ENCODE data around the gene JMJD1C.
"Not testable (repeated sequence)": the region's sequence is repeated elsewhere in the genome, so short reads cannot be mapped to it uniquely, and the experiment has no call there.

The JMJD1C gene

GRCh38 chr10:63494951-63495350, 29.2 kb upstream of the JMJD1C start:
- no peak overlapping the region for H3K4me2 ChIP-seq (ENCODE audit: low read depth, low read length)
- H4K20me1 ChIP-seq (ENCODE audit: insufficient read depth, low read length) = no peaks in the 10 kb centered on the region
- no peak for DNase-seq

GRCh38 chr10:63493004-63493403, 27.2 kb upstream of the JMJD1C start:
- Histone ChIP-seq H3K27ac (ENCODE audit: low read length) (no peak overlapping the region), H4K20me1 (ENCODE audit: insufficient read depth, low read length) (no peaks in the 10 kb centered on the region), H2AFZ (ENCODE audit: low read length) (no peak overlapping the region), H3K4me2 (ENCODE audit: low read depth, low read length) (no peak overlapping the region), H3F3A (ENCODE audit: insufficient read depth, low read length) (no peaks in the 10 kb centered on the region), H3K9me2 (replicated peaks; ENCODE audit: insufficient read depth, low read length) (no peaks in the 10 kb centered on the region), H3K36me3 (replicated peaks; ENCODE audit: insufficient read depth, low read length) (no peaks in the 10 kb centered on the region), H3K4me1 (ENCODE audit: low read length) (no peaks in the 10 kb centered on the region), H3K9ac (ENCODE audit: low read length) (no peak overlapping the region), H3K27me3 (replicated peaks; ENCODE audit: insufficient read depth, low read length) (no peaks in the 10 kb centered on the region), H3K79me2 (ENCODE audit: low read length) (peaks cover 74% of the 10 kb centered on the region), H3K9me3 (replicated peaks; ENCODE audit: insufficient read depth, low read length) (no peaks in the 10 kb centered on the region), H3K4me3 (ENCODE audit: low read length) (no peak overlapping the region)
- TF ChIP-seq EZH2 (optimal IDR thresholded peaks at IDR 0.05; ENCODE audit: low read depth, low read length) = no peak
- TF ChIP-seq EZH2phosphoT487 (IDR thresholded peaks at IDR 0.05; ENCODE audit: low read length) = no peak
- TF ChIP-seq, protein P1, sequence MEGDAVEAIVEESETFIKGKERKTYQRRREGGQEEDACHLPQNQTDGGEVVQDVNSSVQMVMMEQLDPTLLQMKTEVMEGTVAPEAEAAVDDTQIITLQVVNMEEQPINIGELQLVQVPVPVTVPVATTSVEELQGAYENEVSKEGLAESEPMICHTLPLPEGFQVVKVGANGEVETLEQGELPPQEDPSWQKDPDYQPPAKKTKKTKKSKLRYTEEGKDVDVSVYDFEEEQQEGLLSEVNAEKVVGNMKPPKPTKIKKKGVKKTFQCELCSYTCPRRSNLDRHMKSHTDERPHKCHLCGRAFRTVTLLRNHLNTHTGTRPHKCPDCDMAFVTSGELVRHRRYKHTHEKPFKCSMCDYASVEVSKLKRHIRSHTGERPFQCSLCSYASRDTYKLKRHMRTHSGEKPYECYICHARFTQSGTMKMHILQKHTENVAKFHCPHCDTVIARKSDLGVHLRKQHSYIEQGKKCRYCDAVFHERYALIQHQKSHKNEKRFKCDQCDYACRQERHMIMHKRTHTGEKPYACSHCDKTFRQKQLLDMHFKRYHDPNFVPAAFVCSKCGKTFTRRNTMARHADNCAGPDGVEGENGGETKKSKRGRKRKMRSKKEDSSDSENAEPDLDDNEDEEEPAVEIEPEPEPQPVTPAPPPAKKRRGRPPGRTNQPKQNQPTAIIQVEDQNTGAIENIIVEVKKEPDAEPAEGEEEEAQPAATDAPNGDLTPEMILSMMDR (IDR thresholded peaks at IDR 0.05; ENCODE audit: low read length) = no peak
- no peak for DNase-seq

More at GRCh38 chr10:63494951-63495350, 29.2 kb upstream of the JMJD1C start:
- H2AFZ ChIP-seq (ENCODE audit: low read length) = no peak overlapping the region
- H3K4me1 ChIP-seq (ENCODE audit: low read length) = no peaks in the 10 kb centered on the region
- H3K36me3 ChIP-seq (replicated peaks; ENCODE audit: insufficient read depth, low read length) = no peaks in the 10 kb centered on the region
- H3F3A ChIP-seq (ENCODE audit: insufficient read depth, low read length) = no peaks in the 10 kb centered on the region
- H3K9me3 ChIP-seq (replicated peaks; ENCODE audit: insufficient read depth, low read length) = no peaks in the 10 kb centered on the region
- H3K27ac ChIP-seq (ENCODE audit: low read length) = no peak overlapping the region
- no peak overlapping the region for H3K4me3 ChIP-seq (ENCODE audit: low read length)
- H3K9ac ChIP-seq (ENCODE audit: low read length) = no peak overlapping the region
- H3K79me2 ChIP-seq (ENCODE audit: low read length) = peaks cover 84% of the 10 kb centered on the region
- TF ChIP-seq, protein P1 (IDR thresholded peaks at IDR 0.05; ENCODE audit: low read length) = no peak
- TF ChIP-seq EZH2phosphoT487 (IDR thresholded peaks at IDR 0.05; ENCODE audit: low read length) (no peak), EZH2 (optimal IDR thresholded peaks at IDR 0.05; ENCODE audit: low read depth, low read length) (no peak)
- no peaks in the 10 kb centered on the region for H3K9me2 ChIP-seq (replicated peaks; ENCODE audit: insufficient read depth, low read length)
- no peaks in the 10 kb centered on the region for H3K27me3 ChIP-seq (replicated peaks; ENCODE audit: insufficient read depth, low read length)

DNA sequence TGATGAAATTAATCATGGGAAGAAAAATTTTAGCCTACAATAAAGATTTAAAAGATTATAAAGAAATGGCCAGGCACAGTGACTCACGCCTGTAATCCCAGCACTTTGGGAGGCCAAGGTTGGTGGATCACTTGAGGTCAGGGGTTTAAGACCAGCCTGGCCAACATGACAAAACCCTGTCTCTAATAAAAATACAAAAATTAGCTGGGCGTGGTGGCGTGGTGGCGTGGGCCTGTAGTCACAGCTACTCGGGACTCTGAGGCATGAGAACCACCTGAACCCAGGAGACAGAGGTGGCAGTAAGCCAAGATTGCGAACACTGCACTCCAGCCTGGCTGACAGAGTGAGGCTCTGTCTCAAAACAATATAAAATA, 26.5 kb upstream of the JMJD1C start:
- not testable (repeated sequence) for H3K9me2 ChIP-seq (replicated peaks; ENCODE audit: insufficient read depth, low read length); H3K27me3 ChIP-seq (replicated peaks; ENCODE audit: insufficient read depth, low read length); H3K27ac ChIP-seq (ENCODE audit: low read length); H4K20me1 ChIP-seq (ENCODE audit: insufficient read depth, low read length); H3K36me3 ChIP-seq (replicated peaks; ENCODE audit: insufficient read depth, low read length); H3K9me3 ChIP-seq (replicated peaks; ENCODE audit: insufficient read depth, low read length); H3K4me3 ChIP-seq (ENCODE audit: low read length); DNase-seq; H3F3A ChIP-seq (ENCODE audit: insufficient read depth, low read length); H3K4me2 ChIP-seq (ENCODE audit: low read depth, low read length); H3K4me1 ChIP-seq (ENCODE audit: low read length); H3K9ac ChIP-seq (ENCODE audit: low read length); H2AFZ ChIP-seq (ENCODE audit: low read length)
- H3K79me2 ChIP-seq (ENCODE audit: low read length) = peaks cover 74% of the 10 kb centered on the region

GRCh38 chr10:63491588-63492316, 26.0 kb upstream of the JMJD1C start:
- H3F3A ChIP-seq (ENCODE audit: insufficient read depth, low read length) = no peaks in the 10 kb centered on the region
- H3K4me2 ChIP-seq (ENCODE audit: low read depth, low read length) = no peak overlapping the region
- H2AFZ ChIP-seq (ENCODE audit: low read length) = no peak overlapping the region
- H3K9me2 ChIP-seq (replicated peaks; ENCODE audit: insufficient read depth, low read length) = no peaks in the 10 kb centered on the region
- H4K20me1 ChIP-seq (ENCODE audit: insufficient read depth, low read length) = peaks cover 7% of the 10 kb centered on the region
- H3K27me3 ChIP-seq (replicated peaks; ENCODE audit: insufficient read depth, low read length) = no peaks in the 10 kb centered on the region
- H3K4me3 ChIP-seq (ENCODE audit: low read length) = no peak overlapping the region
- TF ChIP-seq EZH2phosphoT487 (IDR thresholded peaks at IDR 0.05; ENCODE audit: low read length) (no peak), EZH2 (optimal IDR thresholded peaks at IDR 0.05; ENCODE audit: low read depth, low read length) (no peak)
- TF ChIP-seq, protein P1 (IDR thresholded peaks at IDR 0.05; ENCODE audit: low read length) = no peak
- no peaks in the 10 kb centered on the region for H3K36me3 ChIP-seq (replicated peaks; ENCODE audit: insufficient read depth, low read length)
- H3K79me2 ChIP-seq (ENCODE audit: low read length) = peaks cover 74% of the 10 kb centered on the region
- no peak for DNase-seq
- H3K9ac ChIP-seq (ENCODE audit: low read length) = no peak overlapping the region
- no peaks in the 10 kb centered on the region for H3K9me3 ChIP-seq (replicated peaks; ENCODE audit: insufficient read depth, low read length)
- no peaks in the 10 kb centered on the region for H3K4me1 ChIP-seq (ENCODE audit: low read length)
- no peak overlapping the region for H3K27ac ChIP-seq (ENCODE audit: low read length)

Data from MM.1S (cell line).